HCT116 (cell line): ENCODE data around the gene VDAC1. TPM values are rescaled to one million over a fixed set of nuclear protein-coding genes. Genes with fewer than 3 reads are reported as not detected.

Experiments
- ATAC-seq: fragments of 200-7000 bp; cut with Tn5 transposase; 2 replicates; pipeline ENCODE4 v1.9.1; 2020; ENCODE audit warnings: mild to moderate bottlenecking, moderate library complexity
- BruUV-seq: library from RNA; stranded (reverse); fragments of 400-500 nt; replicated peaks from 2 replicates; lab custom pipeline; 2021; lab: Mats Ljungman, UMichigan
- CTCF ChIA-PET: fragments of 300-600 bp; sonication (Branson Sonifier 250); formaldehyde crosslinking; loops from one replicate; lab custom pipeline; 2021; ENCODE audit warnings: antibody characterized with exemption; lab: Charles Lee
- POLR2A ChIA-PET: fragments of 300-600, 350-600 bp; sonication (Branson Sonifier 250); formaldehyde crosslinking; loops from one replicate; lab custom pipeline; 2021; ENCODE audit warnings: antibody characterized with exemption; lab: Charles Lee
- RAD21 ChIA-PET, 2 experiments: fragments of 300-600 bp; sonication (Branson Sonifier 250); formaldehyde crosslinking; loops; one replicate each; lab custom pipeline; 2023; ENCODE audit warnings: low total read pairs in 2 of 2; ENCODE audit not compliant: uncharacterized antibody in 2 of 2, unreplicated experiment in 2 of 2, low non-redundant PET in 1 of 2; lab: Charles Lee
- DNase-seq: peaks from one replicate; pipeline ENCODE4 v3.0.0-alpha.2; 2010; ENCODE audit warnings: low read depth, low spot score
- H2AFZ ChIP-seq: fragments of 200-600 bp; shearing (Covaris generic), sonication (generic); 2 replicates; pipeline ENCODE4 v1.6.1; 2017; ENCODE audit warnings: low read depth, mixed run types, mixed read lengths, antibody characterized with exemption, low read length; ENCODE audit not compliant: poor library complexity, severe bottlenecking
- H3K27ac ChIP-seq: 2 replicates; pipeline ENCODE4 v1.5.1; 2012; ENCODE audit warnings: low read depth, low read length
- H3K27me3 ChIP-seq: fragments of 200-600 bp; sonication (generic); 2 replicates; pipeline ENCODE4 v1.6.1; 2016; ENCODE audit warnings: mixed run types, low read length, mixed read lengths; ENCODE audit not compliant: insufficient read depth
- H3K36me3 ChIP-seq, 2 experiments: fragments of 200-500 bp in 1 of 2; fragments of 200-600 bp in 1 of 2; sonication (Bioruptor generic) in 1 of 2; sonication (generic) in 1 of 2; 2 replicates each; pipeline versions ENCODE4 v1.5.1 to v1.6.1; 2014 to 2016; ENCODE audit warnings: low read length in 2 of 2, inconsistent platforms in 1 of 2, mixed read lengths in 1 of 2, mixed run types in 1 of 2; ENCODE audit not compliant: insufficient read depth in 2 of 2, control insufficient read depth in 1 of 2
- H3K4me1 ChIP-seq, 2 experiments: fragments of 200-600 bp in 1 of 2; sonication (generic) in 1 of 2; 2 replicates each; pipeline versions ENCODE4 v1.5.1 to v1.6.1; 2012 to 2017; ENCODE audit warnings: low read length in 2 of 2, inconsistent platforms in 1 of 2, mild to moderate bottlenecking in 1 of 2, mixed read lengths in 1 of 2, mixed run types in 1 of 2, moderate library complexity in 1 of 2; ENCODE audit not compliant: insufficient read depth in 2 of 2, control insufficient read depth in 1 of 2
- H3K4me2 ChIP-seq: fragments of 200-600 bp; sonication (generic); 2 replicates; pipeline ENCODE4 v1.6.1; 2017; ENCODE audit warnings: mixed run types, low read length, mixed read lengths
- H3K4me3 ChIP-seq, 2 experiments: fragments of 200-600 bp in 1 of 2; sonication (generic) in 1 of 2; replicated peaks in 1 of 2; 2 replicates each; pipeline ENCODE4 v1.5.1; 2011 to 2016; ENCODE audit warnings: low read length in 2 of 2, control low read depth in 1 of 2, low read depth in 1 of 2, mild to moderate bottlenecking in 1 of 2, mixed read lengths in 1 of 2, mixed run types in 1 of 2
- H3K79me2 ChIP-seq: fragments of 200-600 bp; sonication (generic); 2 replicates; pipeline ENCODE4 v1.6.1; 2017; ENCODE audit warnings: mild to moderate bottlenecking, mixed run types, low read length, moderate library complexity, mixed read lengths; ENCODE audit not compliant: insufficient read depth
- H3K9ac ChIP-seq: fragments of 200-600 bp; sonication (generic); 2 replicates; pipeline ENCODE4 v1.6.1; 2016; ENCODE audit warnings: low read length, mixed read lengths
- H3K9me2 ChIP-seq: fragments of 200-600 bp; sonication (generic), shearing (Covaris generic); 2 replicates; pipeline ENCODE4 v1.6.1; 2017; ENCODE audit warnings: mixed run types, mild to moderate bottlenecking, moderate library complexity; ENCODE audit not compliant: insufficient read depth
- H3K9me3 ChIP-seq, 2 experiments: fragments of 200-500 bp in 1 of 2; fragments of 200-600 bp in 1 of 2; sonication (Bioruptor generic) in 1 of 2; sonication (generic) in 1 of 2; 2 replicates each; pipeline ENCODE4 v1.6.1; 2014 to 2017; ENCODE audit warnings: low read length in 2 of 2, mixed read lengths in 2 of 2, inconsistent platforms in 1 of 2, low read depth in 1 of 2, mild to moderate bottlenecking in 1 of 2, mixed run types in 1 of 2, moderate library complexity in 1 of 2; ENCODE audit not compliant: control insufficient read depth in 1 of 2, insufficient read depth in 1 of 2
- H4K20me1 ChIP-seq: fragments of 200-600 bp; sonication (generic), shearing (Covaris generic); 2 replicates; pipeline ENCODE4 v1.6.1; 2017; ENCODE audit warnings: mixed run types, mild to moderate bottlenecking, moderate library complexity; ENCODE audit not compliant: insufficient read depth
- CBX3 ChIP-seq: IDR thresholded peaks from 2 replicates; pipeline ENCODE4 v1.6.1; 2012; ENCODE audit warnings: low read depth
- CEBPB ChIP-seq: IDR thresholded peaks from 2 replicates; pipeline ENCODE4 v1.6.1; 2012; ENCODE audit warnings: low read depth
- ELF1 ChIP-seq: IDR thresholded peaks from 2 replicates; pipeline ENCODE4 v1.6.1; 2012; ENCODE audit warnings: low read depth, borderline replicate concordance
- EZH2phosphoT487 ChIP-seq: fragments of 200-600 bp; IDR thresholded peaks from 2 replicates; pipeline ENCODE4 v1.6.1; 2018; ENCODE audit warnings: antibody characterized with exemption, borderline replicate concordance
- FOSL1 ChIP-seq: IDR thresholded peaks from 2 replicates; pipeline ENCODE4 v1.6.1; 2012; ENCODE audit warnings: low read depth
- JUND ChIP-seq: IDR thresholded peaks from 2 replicates; pipeline ENCODE4 v1.6.1; 2012
- MAX ChIP-seq: IDR thresholded peaks from 2 replicates; pipeline ENCODE4 v1.6.1; 2012
- SIN3A ChIP-seq: IDR thresholded peaks from 2 replicates; pipeline ENCODE4 v1.6.1; 2012; ENCODE audit warnings: low read depth
- SP1 ChIP-seq: IDR thresholded peaks from 2 replicates; pipeline ENCODE4 v1.6.1; 2012; ENCODE audit warnings: low read depth
- SRF ChIP-seq: IDR thresholded peaks from 2 replicates; pipeline ENCODE4 v1.6.1; 2012; ENCODE audit warnings: low read depth
- TCF7L2 ChIP-seq: IDR thresholded peaks from 2 replicates; pipeline ENCODE4 v1.7.0; 2011; ENCODE audit warnings: borderline replicate concordance, inconsistent platforms; ENCODE audit not compliant: insufficient read depth, insufficient read length; ENCODE audit errors: extremely low read depth
- YY1 ChIP-seq: IDR thresholded peaks from 2 replicates; pipeline ENCODE4 v1.6.1; 2011; ENCODE audit warnings: low read length, low read depth, moderate library complexity, mild to moderate bottlenecking; ENCODE audit not compliant: insufficient replicate concordance; ENCODE audit errors: extremely low read depth
- ZNF274 ChIP-seq: fragments of 200-500 bp; sonication (Bioruptor generic); IDR thresholded peaks from 2 replicates; pipeline ENCODE4 v1.6.1; 2014; ENCODE audit warnings: mild to moderate bottlenecking, low read depth, low read length, inconsistent platforms
- intact Hi-C: fragments of 100-400 bp; cut with micrococcal nuclease; formaldehyde crosslinking; loops from 2 replicates; pipeline ENCODE4 v1.10.0; 2022
- total RNA-seq: library from RNA; stranded (reverse); gene quantifications from one replicate; pipeline ENCODE4 v1.2.1, GENCODE V29; 2021; ENCODE audit not compliant: unreplicated experiment

The VDAC1 gene
- total RNA-seq, 1 experiment from 2014 or later = 269 TPM

- RAD21 ChIA-PET = no interaction called here
Observed at GRCh38 chr5:133950821-133951612, 53.8 kb downstream of the VDAC1 start.

GRCh38 chr5:133948721-133949120, 56.1 kb downstream of the VDAC1 start:
- no peaks in the 10 kb centered on the region for H3K27me3 ChIP-seq
- no peaks in the 10 kb centered on the region for H4K20me1 ChIP-seq
- no peak overlapping the region for H3K9ac ChIP-seq
- ChIA-PET CTCF (no interaction called here), RAD21 (no interaction called here)
- ATAC-seq = no peak
- TF ChIP-seq ZNF274 (no peak), MAX (no peak), SRF (no peak)
- TF ChIP-seq, all 23 proteins: peak for 0
- Histone ChIP-seq H3K4me1 (no peaks in the 10 kb centered on the region), H2AFZ (no peak overlapping the region), H3K4me2 (no peak overlapping the region), H3K36me3 (no peaks in the 10 kb centered on the region), H3K79me2 (no peaks in the 10 kb centered on the region), H3K27ac (no peak overlapping the region), H3K9me3 (no peaks in the 10 kb centered on the region), H3K4me3 (no peak overlapping the region), H3K9me2 (no peaks in the 10 kb centered on the region)
- intact Hi-C loops = no loop called here
- BruUV-seq = no TSS peak
- POLR2A ChIA-PET = no interaction called here
- no peak for DNase-seq

More at GRCh38 chr5:133950821-133951612, 53.8 kb downstream of the VDAC1 start:
- intact Hi-C loops = no loop called here
- no peaks in the 10 kb centered on the region for H3K9me2 ChIP-seq
- DNase-seq = no peak
- H4K20me1 ChIP-seq = no peaks in the 10 kb centered on the region
- CTCF ChIA-PET = no interaction called here
- H3K9ac ChIP-seq = no peak overlapping the region
- H3K27me3 ChIP-seq = no peaks in the 10 kb centered on the region
- no TSS peak for BruUV-seq
- H3K4me1 ChIP-seq = no peaks in the 10 kb centered on the region
- no peak overlapping the region for H3K4me3 ChIP-seq
- POLR2A ChIA-PET = no interaction called here
- no peaks in the 10 kb centered on the region for H3K79me2 ChIP-seq
- H2AFZ ChIP-seq = no peak overlapping the region
- no peak overlapping the region for H3K4me2 ChIP-seq
- no peaks in the 10 kb centered on the region for H3K9me3 ChIP-seq
- no peak for ATAC-seq
- H3K27ac ChIP-seq = no peak overlapping the region
- peaks cover 0 to 3% of the 10 kb centered on the region in 2 experiments; a peak in 1 of 4 replicates for H3K36me3 ChIP-seq
- TF ChIP-seq CBX3 (no peak), SIN3A (no peak), ELF1 (no peak), FOSL1 (no peak), JUND (no peak), MAX (no peak), ZNF274 (no peak), CEBPB (no peak), SP1 (no peak), TCF7L2 (no peak), YY1 (no peak), SRF (no peak), EZH2phosphoT487 (no peak)
- TF ChIP-seq, all 23 proteins: peak for 0
